ENCODE results near the gene CHI3L2.

GRCh38 chr1:111213412-111213811, 14.1 kb upstream of the CHI3L2 start:
- TF ChIP-seq ZNF384 (IDR thresholded peaks at IDR 0.05) = no peak
- no peak for TF ChIP-seq PKNOX1 (IDR thresholded peaks at IDR 0.05)
- no peak for TF ChIP-seq NFRKB (IDR thresholded peaks at IDR 0.05)
- TF ChIP-seq FOXM1 (IDR thresholded peaks at IDR 0.05; ENCODE audit: borderline replicate concordance) = no peak
- TF ChIP-seq SUZ12 (IDR thresholded peaks at IDR 0.05) = no peak
- TF ChIP-seq TARDBP (IDR thresholded peaks at IDR 0.05) = no peak
- TF ChIP-seq CTBP1 (IDR thresholded peaks at IDR 0.05; ENCODE audit: borderline replicate concordance) = no peak
- no peak for TF ChIP-seq SP1 (IDR thresholded peaks at IDR 0.05)
- TF ChIP-seq LEF1 (IDR thresholded peaks at IDR 0.05; ENCODE audit: borderline replicate concordance) = no peak
